Kidney (tissue), 14 donors: Measurements from ENCODE around the gene ITGAL. TPM values are rescaled to one million over a fixed set of nuclear protein-coding genes. Genes with fewer than 3 reads are reported as not detected.
A peak's percentile ranks its signal among the peaks of the same experiment; 100 is the strongest.

Source experiments
- DNase-seq, 5 donors: peaks; one replicate each; pipeline ENCODE4 v3.0.0-alpha.2; 2013 to 2020
- FAIRE-seq: peaks from 2 replicates; lab custom pipeline; 2012; peaks lifted over from hg19 to GRCh38; lab: Jason Lieb, UNC
- H3K27ac ChIP-seq, 2 donors: one replicate each; pipeline ENCODE4 v1.7.0; 2013; ENCODE audit warnings: low read depth in 2 of 2, low read length in 2 of 2, inconsistent platforms in 1 of 2
- H3K27me3 ChIP-seq: one replicate; pipeline ENCODE4 v1.7.1; 2013; ENCODE audit warnings: low read length, inconsistent platforms; ENCODE audit not compliant: control insufficient read depth, insufficient read depth
- H3K36me3 ChIP-seq, 3 donors: one replicate each; pipeline versions ENCODE4 v1.7.0 to v1.7.1; 2013; ENCODE audit warnings: low read length in 3 of 3, control low read depth in 1 of 3, inconsistent platforms in 1 of 3; ENCODE audit not compliant: insufficient read depth in 3 of 3, control insufficient read depth in 2 of 3
- H3K4me1 ChIP-seq, 3 donors: one replicate each; pipeline versions ENCODE4 v1.7.0 to v1.7.1; 2013; ENCODE audit warnings: low read length in 3 of 3, inconsistent platforms in 1 of 3, low read depth in 1 of 3; ENCODE audit not compliant: control insufficient read depth in 2 of 3, insufficient read depth in 2 of 3
- H3K4me3 ChIP-seq, 3 donors: one replicate each; pipeline versions ENCODE4 v1.7.0 to v1.8.1; 2013; ENCODE audit warnings: low read length in 3 of 3, control low read depth in 1 of 3, inconsistent platforms in 1 of 3
- H3K9ac ChIP-seq, 3 donors: one replicate each; pipeline versions ENCODE4 v1.7.0 to v1.7.1; 2013; ENCODE audit warnings: low read length in 3 of 3, control low read depth in 1 of 3, inconsistent platforms in 1 of 3
- H3K9me3 ChIP-seq, 3 donors: one replicate each; pipeline versions ENCODE4 v1.7.0 to v1.7.1; 2013; ENCODE audit warnings: low read length in 3 of 3, control low read depth in 1 of 3, inconsistent platforms in 1 of 3; ENCODE audit not compliant: control insufficient read depth in 2 of 3, insufficient read depth in 1 of 3
- intact Hi-C: fragments of 100-400 bp; cut with DNase I; formaldehyde crosslinking; loops from one replicate; pipeline ENCODE4 v1.11.1; 2022
- polyA plus RNA-seq: library from polyadenylated mRNA; stranded (reverse); fragments of 350-450 nt; fragmentation: Illumina TruSeq; extraction: RNeasy Lipid Tissue Mini Kit (QIAGEN cat#74804); gene quantifications from one replicate; pipeline ENCODE4 v1.2.3, GENCODE V29; 2014; ENCODE audit warnings: low read depth, low replicate concordance; ENCODE audit not compliant: insufficient read depth
- total RNA-seq: library from RNA; stranded (reverse); fragmentation: NEBNext Ultra II Directional; extraction: Animal tissue kit (Norgen Biotek cat#: 25700); gene quantifications from one replicate; pipeline ENCODE4 v1.2.1, GENCODE V29; 2021
- TF ChIP-seq, protein P1 (sequence below): IDR thresholded peaks from 3 replicates; pipeline ENCODE4 v1.5.1; 2012; ENCODE audit warnings: mild to moderate bottlenecking, moderate library complexity, borderline replicate concordance; ENCODE audit not compliant: insufficient read depth; ENCODE audit errors: extremely low read depth
- donor health status: control.
- donor health status: control.
- donor health status: control.
- donor health status: control.
- donor health status: control.
- donor health status: DM: yes; HTN: yes; CAD: no.
- donor health status: Normal renal cell carcinoma (clear cell type).

Gene ITGAL
- total and polyA plus RNA-seq, 2 donors from 2014 or later = 0.56 to 19.6 TPM

DNA sequence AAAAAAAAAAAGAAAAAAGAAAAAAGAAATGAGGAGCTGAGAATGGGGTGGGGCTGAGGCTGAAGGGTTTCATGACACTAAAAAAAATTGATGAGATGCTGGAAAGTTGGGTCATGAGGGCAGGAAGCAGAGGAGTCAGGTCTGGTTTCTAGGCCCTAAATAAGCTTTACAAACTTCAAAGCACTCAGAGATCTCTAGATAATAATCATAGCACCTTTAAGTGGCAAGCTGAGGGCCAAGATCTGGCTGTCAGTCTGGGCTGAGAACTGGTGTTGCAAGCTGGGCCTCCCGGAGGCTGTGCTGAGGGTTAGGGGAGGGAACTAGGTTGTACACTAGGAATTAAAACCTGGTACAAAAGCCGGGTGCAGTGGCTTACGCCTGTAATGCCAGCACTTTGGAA lies 79.2 kb downstream of the ITGAL start:
- TF ChIP-seq, protein P1, sequence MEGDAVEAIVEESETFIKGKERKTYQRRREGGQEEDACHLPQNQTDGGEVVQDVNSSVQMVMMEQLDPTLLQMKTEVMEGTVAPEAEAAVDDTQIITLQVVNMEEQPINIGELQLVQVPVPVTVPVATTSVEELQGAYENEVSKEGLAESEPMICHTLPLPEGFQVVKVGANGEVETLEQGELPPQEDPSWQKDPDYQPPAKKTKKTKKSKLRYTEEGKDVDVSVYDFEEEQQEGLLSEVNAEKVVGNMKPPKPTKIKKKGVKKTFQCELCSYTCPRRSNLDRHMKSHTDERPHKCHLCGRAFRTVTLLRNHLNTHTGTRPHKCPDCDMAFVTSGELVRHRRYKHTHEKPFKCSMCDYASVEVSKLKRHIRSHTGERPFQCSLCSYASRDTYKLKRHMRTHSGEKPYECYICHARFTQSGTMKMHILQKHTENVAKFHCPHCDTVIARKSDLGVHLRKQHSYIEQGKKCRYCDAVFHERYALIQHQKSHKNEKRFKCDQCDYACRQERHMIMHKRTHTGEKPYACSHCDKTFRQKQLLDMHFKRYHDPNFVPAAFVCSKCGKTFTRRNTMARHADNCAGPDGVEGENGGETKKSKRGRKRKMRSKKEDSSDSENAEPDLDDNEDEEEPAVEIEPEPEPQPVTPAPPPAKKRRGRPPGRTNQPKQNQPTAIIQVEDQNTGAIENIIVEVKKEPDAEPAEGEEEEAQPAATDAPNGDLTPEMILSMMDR = no peak
- peaks cover 0 to 9% (median 6%) of the 10 kb centered on the region in 3 donors for H3K36me3 ChIP-seq
- no peak overlapping the region for H3K9ac ChIP-seq
- FAIRE-seq (no peak), DNase-seq (peak in 1 of 5 donors; percentile 34)
- no peaks in the 10 kb centered on the region for H3K9me3 ChIP-seq
- H3K4me1 ChIP-seq = no peaks in the 10 kb centered on the region
- intact Hi-C loops = no loop called here
- H3K27me3 ChIP-seq = no peaks in the 10 kb centered on the region
- no peak overlapping the region for H3K27ac ChIP-seq
- H3K4me3 ChIP-seq = no peak overlapping the region

DNA sequence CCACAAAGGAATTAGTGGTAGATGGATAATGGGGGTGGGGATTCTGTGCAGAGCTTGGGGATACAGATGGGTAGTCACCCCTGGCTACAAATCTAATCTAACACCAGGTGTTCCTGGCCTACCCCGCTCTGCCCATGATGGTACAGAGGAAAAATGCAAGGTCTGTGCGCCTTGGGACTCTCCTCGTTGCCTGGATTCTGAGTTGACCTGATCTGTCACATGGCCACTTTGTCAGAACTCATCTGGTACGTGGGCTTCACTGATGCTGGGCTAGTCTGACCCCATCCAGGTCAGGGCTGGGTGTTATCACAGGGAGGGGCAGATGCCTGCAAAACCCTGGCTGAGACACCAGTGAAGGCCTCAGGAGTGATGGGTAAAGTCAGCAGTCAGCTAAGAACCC lies 80.4 kb downstream of the ITGAL start:
- no peaks in the 10 kb centered on the region for H3K27me3 ChIP-seq
- intact Hi-C loops = no loop called here
- peaks cover 0 to 9% (median 6%) of the 10 kb centered on the region in 3 donors for H3K36me3 ChIP-seq
- H3K9me3 ChIP-seq = no peaks in the 10 kb centered on the region
- H3K27ac ChIP-seq = no peak overlapping the region
- no peak overlapping the region for H3K4me3 ChIP-seq
- TF ChIP-seq, protein P1 = no peak
- H3K9ac ChIP-seq = no peak overlapping the region
- peaks cover 0 to 2% (median 0%) of the 10 kb centered on the region in 3 donors for H3K4me1 ChIP-seq
- FAIRE-seq (no peak), DNase-seq (no peak)

DNA sequence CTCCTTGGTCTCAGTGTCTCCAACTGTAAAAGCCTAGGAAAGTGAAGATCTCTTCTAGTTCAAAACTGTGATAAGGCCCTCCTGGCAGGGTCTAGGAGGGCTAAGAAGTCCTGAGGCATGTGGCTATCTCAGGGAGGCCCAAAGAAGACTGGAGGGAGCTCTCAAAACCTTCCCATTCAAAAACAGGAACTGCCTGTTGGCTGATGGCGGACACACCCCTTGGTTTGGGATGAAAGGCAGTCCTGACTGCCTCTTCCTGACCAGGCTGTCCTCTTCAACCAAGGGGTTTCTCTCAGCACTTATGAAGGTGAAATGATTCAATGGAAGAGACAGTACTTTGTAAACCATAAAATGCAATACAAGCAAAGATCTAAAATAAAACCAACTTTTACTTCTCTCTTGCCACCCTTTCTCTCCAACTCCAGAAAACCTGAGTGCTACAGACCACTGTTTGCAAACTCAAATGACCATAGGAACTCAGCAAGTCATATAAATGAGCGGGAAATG lies 80.9 kb downstream of the ITGAL start:
- H3K27me3 ChIP-seq = no peaks in the 10 kb centered on the region
- H3K9me3 ChIP-seq = no peaks in the 10 kb centered on the region
- H3K36me3 ChIP-seq = peaks cover 0 to 9% (median 6%) of the 10 kb centered on the region in 3 donors
- TF ChIP-seq, protein P1 = no peak
- H3K4me3 ChIP-seq = no peak overlapping the region
- DNase-seq = no peak
- no peak overlapping the region for H3K27ac ChIP-seq
- H3K4me1 ChIP-seq = peaks cover 0 to 2% (median 0%) of the 10 kb centered on the region in 3 donors
- intact Hi-C loops = no loop called here
- H3K9ac ChIP-seq = no peak overlapping the region
- FAIRE-seq = no peak
